ENCODE measurements around the gene LSR.

The LSR gene

GRCh38 chr19:35247526-35248309 lies 1.1 kb upstream of the LSR start:
- DNase-seq (ENCODE audit: low read depth), result no peak

DNA sequence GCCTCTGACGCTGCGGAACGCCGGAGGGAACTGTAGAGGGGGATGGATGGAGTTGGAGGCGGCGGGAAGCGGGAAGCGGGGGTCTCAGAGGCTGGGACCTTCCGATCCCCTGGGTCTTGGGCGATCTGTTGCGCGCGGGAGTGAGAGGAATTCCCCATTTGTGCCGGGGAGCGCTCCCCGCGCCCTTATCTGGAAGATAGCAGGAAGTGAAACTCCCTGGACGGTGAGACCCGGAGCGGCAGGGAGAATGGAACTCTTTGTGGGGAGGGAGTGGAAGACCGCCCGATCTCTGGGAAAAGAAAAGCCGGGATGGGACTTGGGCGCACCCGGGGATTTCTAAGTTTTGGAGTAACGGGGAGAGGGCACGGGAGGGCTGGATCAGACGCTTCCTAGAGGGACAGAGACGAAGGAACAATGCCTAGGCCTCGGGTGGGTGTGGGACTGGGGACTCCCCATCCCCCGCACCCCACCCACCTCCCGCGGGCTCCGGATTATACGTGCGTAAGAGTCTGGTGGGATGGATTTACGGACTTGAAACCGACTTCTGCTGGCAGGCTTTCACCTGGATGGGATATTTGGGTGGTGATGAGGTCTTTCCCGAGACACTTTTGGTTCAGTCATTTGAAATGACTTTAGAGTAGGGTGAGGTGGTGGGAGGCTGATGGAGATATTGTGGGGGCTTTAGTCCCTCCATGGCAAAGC lies 495 bp downstream of the LSR start:
- no peak for DNase-seq (ENCODE audit: low read depth)

DNA sequence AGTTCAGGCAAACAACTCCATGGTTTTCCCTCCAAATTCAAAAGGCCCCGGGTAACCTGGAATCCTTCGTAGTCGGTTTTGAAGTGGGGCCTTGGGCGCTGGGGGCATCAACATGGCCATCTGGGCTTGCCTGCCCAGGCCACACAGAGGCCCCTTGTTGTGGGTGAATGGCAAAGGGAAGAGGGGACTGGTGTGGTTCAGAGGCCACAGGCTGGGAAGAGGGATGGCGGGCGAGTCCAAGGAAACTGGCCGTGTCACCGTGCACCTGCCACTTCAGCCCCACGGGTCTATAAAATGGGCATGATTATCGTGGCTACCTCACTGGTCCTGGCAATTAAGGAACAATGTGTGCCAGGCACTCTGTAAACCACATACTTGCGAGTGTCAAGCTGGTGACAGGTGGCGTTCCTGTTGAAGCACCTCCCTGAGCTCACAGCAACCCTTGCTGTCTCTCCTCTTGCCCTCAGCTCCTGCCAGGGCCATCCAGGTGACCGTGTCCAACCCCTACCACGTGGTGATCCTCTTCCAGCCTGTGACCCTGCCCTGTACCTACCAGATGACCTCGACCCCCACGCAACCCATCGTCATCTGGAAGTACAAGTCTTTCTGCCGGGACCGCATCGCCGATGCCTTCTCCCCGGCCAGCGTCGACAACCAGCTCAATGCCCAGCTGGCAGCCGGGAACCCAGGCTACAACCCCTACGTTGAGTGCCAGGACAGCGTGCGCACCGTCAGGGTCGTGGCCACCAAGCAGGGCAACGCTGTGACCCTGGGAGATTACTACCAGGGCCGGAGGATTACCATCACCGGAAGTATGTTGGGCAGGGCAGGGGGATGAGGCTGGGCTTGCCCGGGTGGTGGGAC lies 1.3 kb downstream of the LSR start:
- DNase-seq (ENCODE audit: low read depth), result no peak

DNA sequence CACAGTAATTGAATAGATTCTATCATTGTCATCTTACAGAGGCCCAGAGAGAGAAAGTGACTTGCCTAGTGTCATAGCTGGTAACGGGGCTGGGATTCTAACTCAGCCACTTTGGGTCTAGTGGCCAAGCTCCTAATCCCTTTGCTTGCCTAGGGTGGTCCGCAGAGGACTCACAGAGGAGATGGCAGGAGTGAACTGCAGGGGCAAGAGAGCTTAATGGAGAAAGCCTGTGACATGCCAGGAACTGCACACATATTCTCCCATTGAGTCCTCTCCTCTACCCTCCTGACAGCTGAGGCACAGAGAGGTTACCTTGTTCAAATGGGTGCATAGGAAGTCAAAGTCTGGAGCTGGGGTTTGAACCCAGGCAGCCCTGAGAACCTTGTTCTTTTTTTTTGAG lies 2.7 kb downstream of the LSR start:
- DNase-seq (ENCODE audit: low read depth), result no peak

- DNase-seq (ENCODE audit: low read depth), result no peak
These were observed 4.8 kb downstream of the LSR start for GRCh38 chr19:35253316-35254286.

DNA sequence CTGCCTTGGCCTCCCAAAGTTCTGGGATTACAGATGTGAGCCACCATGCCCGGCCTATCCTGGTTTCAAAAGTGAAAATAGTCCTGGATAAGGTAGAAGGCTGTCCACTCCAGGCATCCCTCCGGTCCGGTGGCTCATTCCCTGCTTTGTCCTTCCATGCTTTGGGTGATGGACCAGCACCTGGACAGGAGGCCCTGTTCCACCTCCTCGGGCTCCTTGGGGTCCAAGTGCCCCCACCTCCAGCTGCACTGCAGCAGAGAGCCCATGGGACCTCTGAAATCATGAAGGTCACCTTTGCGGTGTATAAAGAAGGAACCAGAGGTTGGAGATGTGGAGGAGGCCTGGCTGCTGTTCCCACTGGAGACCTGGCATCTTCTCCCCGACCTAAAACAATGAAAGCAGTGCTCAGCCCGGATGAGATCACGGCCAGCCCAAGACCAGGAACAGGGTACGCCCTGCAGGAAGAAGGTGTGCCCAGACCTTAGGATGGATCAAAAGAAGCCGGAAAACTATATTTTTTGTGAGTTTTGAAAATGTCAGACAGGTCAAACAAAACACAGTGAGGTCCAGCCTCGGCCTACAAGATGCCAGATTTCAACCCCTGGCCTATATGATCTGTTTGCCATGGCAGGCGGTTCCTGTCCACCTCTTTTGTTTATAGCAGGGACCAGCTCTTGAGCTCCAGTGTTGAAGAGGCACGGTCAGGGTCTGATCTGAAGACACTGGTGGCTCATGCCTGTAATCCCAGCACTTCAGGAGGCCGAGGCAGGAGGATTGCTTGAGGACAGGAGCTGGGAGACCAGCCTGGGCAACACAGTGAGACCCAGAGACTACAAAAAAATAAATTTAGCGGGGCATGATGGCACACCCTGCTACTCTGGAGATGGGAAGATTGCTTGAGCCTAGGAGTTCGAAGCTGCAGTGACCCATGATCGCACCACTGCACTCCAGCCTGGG lies 5.8 kb downstream of the LSR start:
- DNase-seq (ENCODE audit: low read depth), result no peak

GRCh38 chr19:35256566-35256965 lies 7.8 kb downstream of the LSR start:
- DNase-seq (ENCODE audit: low read depth), result no peak

GRCh38 chr19:35257113-35257461 lies 8.3 kb downstream of the LSR start:
- no peak for DNase-seq (ENCODE audit: low read depth)

GRCh38 chr19:35260694-35261304 lies 12.0 kb downstream of the LSR start:
- no peak for DNase-seq (ENCODE audit: low read depth)

DNA sequence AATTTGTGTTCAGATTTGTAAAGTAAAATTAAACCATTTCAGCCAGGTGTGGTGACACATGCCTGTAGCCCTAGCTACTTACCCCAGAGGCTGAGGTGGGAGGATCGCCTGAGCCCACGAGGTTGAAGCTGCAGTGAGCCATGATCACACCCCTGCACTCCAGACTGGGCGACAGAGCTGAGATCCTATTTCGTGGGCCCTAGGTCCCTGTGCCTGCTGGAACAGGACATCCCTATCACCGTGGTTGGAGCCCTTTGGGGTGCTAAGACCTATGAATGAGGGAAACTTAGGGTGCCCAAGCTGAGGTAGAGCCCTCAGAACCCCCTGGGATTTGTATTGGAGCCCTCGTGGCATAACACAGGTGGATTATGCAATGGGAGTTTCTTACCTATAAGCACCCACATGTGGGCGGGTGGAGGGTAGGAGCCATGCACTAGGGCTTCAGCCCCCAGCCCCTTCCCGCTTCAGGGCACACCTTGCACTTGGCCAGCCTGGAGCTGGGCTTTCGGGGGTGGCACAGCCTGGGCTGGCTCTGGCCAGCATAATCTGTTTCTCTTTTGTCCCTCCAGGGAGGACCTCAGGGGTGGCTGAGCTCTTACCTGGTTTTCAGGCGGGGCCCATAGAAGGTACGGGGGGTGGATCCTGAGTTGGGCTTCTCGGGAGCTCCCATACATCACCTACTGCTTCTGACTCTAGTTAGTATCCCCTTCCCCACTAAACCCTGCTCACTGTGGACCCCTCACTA lies 12.7 kb downstream of the LSR start:
- no peak for DNase-seq (ENCODE audit: low read depth)

GRCh38 chr19:35262101-35262761 lies 13.4 kb downstream of the LSR start:
- no peak for DNase-seq (ENCODE audit: low read depth)

- DNase-seq (ENCODE audit: low read depth), result no peak
These were observed 15.7 kb downstream of the LSR start for GRCh38 chr19:35264268-35265125.

GRCh38 chr19:35265126-35265899 lies 16.5 kb downstream of the LSR start:
- DNase-seq (ENCODE audit: low read depth), result no peak

GRCh38 chr19:35265900-35266519 lies 17.2 kb downstream of the LSR start:
- DNase-seq (ENCODE audit: low read depth), result no peak

- no peak for DNase-seq (ENCODE audit: low read depth)
These were observed 17.9 kb downstream of the LSR start for GRCh38 chr19:35266520-35267352.
